ENCODE measurements around the gene AHI1. TPM values are rescaled to one million over a fixed set of nuclear protein-coding genes. Genes with fewer than 3 reads are reported as not detected.

The AHI1 gene
- total and polyA plus RNA-seq, 2 donors (not counting 1 experiment from before 2014, with no cell fraction given) = 8.3 to 61.7 TPM

GRCh38 chr6:135382182-135382628, 115.3 kb downstream of the AHI1 start:
- ATAC-seq (ENCODE audit: low read depth) (no peak), DNase-seq (no peak)
- intact Hi-C loops (cut with micrococcal nuclease) = no loop called here
- no peaks in the 10 kb centered on the region for H3K9me3 Mint-ChIP-seq (ENCODE audit: insufficient read depth)
- Histone ChIP-seq H3K27me3 (replicated peaks in 1 of 4; ENCODE audit: control extremely low read depth in 1 of 4, control insufficient read depth in 3 of 4, insufficient read depth in 4 of 4, low read length in 3 of 4) (no peaks in the 10 kb centered on the region), H3K36me3 (replicated peaks in 1 of 2; ENCODE audit: control extremely low read depth in 1 of 2, control insufficient read depth in 1 of 2, extremely low read depth in 1 of 2, insufficient read depth in 2 of 2, low read length in 1 of 2) (no peaks in the 10 kb centered on the region), H3K79me2 (ENCODE audit: control insufficient read depth, insufficient read depth, low read length) (no peaks in the 10 kb centered on the region), H3K4me1 (ENCODE audit: control insufficient read depth in 2 of 2, insufficient read depth in 2 of 2, low read length in 2 of 2) (no peaks in the 10 kb centered on the region), H3K4me2 (replicated peaks; ENCODE audit: low read depth, low read length, poor library complexity, severe bottlenecking) (no peak overlapping the region), H2AFZ (ENCODE audit: insufficient read depth, low read depth, low read length, poor library complexity, severe bottlenecking) (no peak overlapping the region), H3K9ac (ENCODE audit: low read length) (no peak overlapping the region), H3K9me3 (ENCODE audit: control extremely low read depth in 1 of 3, control insufficient read depth in 2 of 3, insufficient read depth in 1 of 3, low read length in 2 of 3) (no peaks in the 10 kb centered on the region), H3K27ac (ENCODE audit: low read length in 2 of 2) (no peak overlapping the region), H3K4me3 (ENCODE audit: control extremely low read depth in 1 of 5, extremely low read depth in 1 of 5, insufficient read depth in 1 of 5, low read depth in 2 of 5, low read length in 4 of 5) (no peak overlapping the region), H4K20me1 (ENCODE audit: control insufficient read depth, insufficient read depth, low read length, poor library complexity, severe bottlenecking) (no peaks in the 10 kb centered on the region)
- WGBS (ENCODE audit: insufficient coverage) = 100% methylated on average over 1 of the region's 2 CpGs
- no peaks in the 10 kb centered on the region for H3K27me3 Mint-ChIP-seq
- ChIA-PET POLR2A (no interaction called here), CTCF (no interaction called here)
- H3K4me1 Mint-ChIP-seq = no peaks in the 10 kb centered on the region
- no peak overlapping the region for H3K27ac Mint-ChIP-seq
- TF ChIP-seq CTCF (IDR thresholded peaks at IDR 0.05) = no peak
- H3K4me3 Mint-ChIP-seq = no peak overlapping the region

- CTCF ChIA-PET = no interaction called here
- H3K4me1 ChIP-seq (ENCODE audit: control insufficient read depth in 2 of 2, insufficient read depth in 2 of 2, low read length in 2 of 2) = no peaks in the 10 kb centered on the region
- intact Hi-C loops (cut with micrococcal nuclease) = no loop called here
- DNase-seq (no peak), ATAC-seq (ENCODE audit: low read depth) (no peak)
- no peak overlapping the region for H3K9ac ChIP-seq (ENCODE audit: low read length)
- H3K27ac Mint-ChIP-seq = no peak overlapping the region
- no peak overlapping the region for H3K27ac ChIP-seq (ENCODE audit: low read length in 2 of 2)
- H3K27me3 Mint-ChIP-seq = no peaks in the 10 kb centered on the region
- H4K20me1 ChIP-seq (ENCODE audit: control insufficient read depth, insufficient read depth, low read length, poor library complexity, severe bottlenecking) = no peaks in the 10 kb centered on the region
- H3K4me3 ChIP-seq (ENCODE audit: control extremely low read depth in 1 of 5, extremely low read depth in 1 of 5, insufficient read depth in 1 of 5, low read depth in 2 of 5, low read length in 4 of 5) = no peak overlapping the region
- POLR2A ChIA-PET = no interaction called here
- H3K9me3 Mint-ChIP-seq (ENCODE audit: insufficient read depth) = no peaks in the 10 kb centered on the region
- no peaks in the 10 kb centered on the region for H3K9me3 ChIP-seq (ENCODE audit: control extremely low read depth in 1 of 3, control insufficient read depth in 2 of 3, insufficient read depth in 1 of 3, low read length in 2 of 3)
- H3K27me3 ChIP-seq (replicated peaks in 1 of 4; ENCODE audit: control extremely low read depth in 1 of 4, control insufficient read depth in 3 of 4, insufficient read depth in 4 of 4, low read length in 3 of 4) = no peaks in the 10 kb centered on the region
- no peak overlapping the region for H3K4me2 ChIP-seq (replicated peaks; ENCODE audit: low read depth, low read length, poor library complexity, severe bottlenecking)
- H3K79me2 ChIP-seq (ENCODE audit: control insufficient read depth, insufficient read depth, low read length) = no peaks in the 10 kb centered on the region
- H3K4me3 Mint-ChIP-seq = no peak overlapping the region
- no peaks in the 10 kb centered on the region for H3K36me3 ChIP-seq (replicated peaks in 1 of 2; ENCODE audit: control extremely low read depth in 1 of 2, control insufficient read depth in 1 of 2, extremely low read depth in 1 of 2, insufficient read depth in 2 of 2, low read length in 1 of 2)
- no peaks in the 10 kb centered on the region for H3K4me1 Mint-ChIP-seq
- no peak overlapping the region for H2AFZ ChIP-seq (ENCODE audit: insufficient read depth, low read depth, low read length, poor library complexity, severe bottlenecking)
- no peak for TF ChIP-seq CTCF (IDR thresholded peaks at IDR 0.05)
- no peak for TF ChIP-seq EZH2 (IDR thresholded peaks at IDR 0.05; ENCODE audit: borderline replicate concordance, insufficient read depth, low read depth, low read length, poor library complexity, severe bottlenecking)
Measured at GRCh38 chr6:135380793-135381192, 116.7 kb downstream of the AHI1 start.

Measured in B cell (primary cell).